HG02938 (cell line): ENCODE results near the gene DNAAF5.

Experiments
- ATAC-seq: cut with Tn5 transposase; IDR thresholded peaks from one replicate; pipeline ENCODE4 v1.9.1; 2021; ENCODE audit warnings: mild to moderate bottlenecking, moderate library complexity; ENCODE audit not compliant: unreplicated experiment

The DNAAF5 gene

DNA sequence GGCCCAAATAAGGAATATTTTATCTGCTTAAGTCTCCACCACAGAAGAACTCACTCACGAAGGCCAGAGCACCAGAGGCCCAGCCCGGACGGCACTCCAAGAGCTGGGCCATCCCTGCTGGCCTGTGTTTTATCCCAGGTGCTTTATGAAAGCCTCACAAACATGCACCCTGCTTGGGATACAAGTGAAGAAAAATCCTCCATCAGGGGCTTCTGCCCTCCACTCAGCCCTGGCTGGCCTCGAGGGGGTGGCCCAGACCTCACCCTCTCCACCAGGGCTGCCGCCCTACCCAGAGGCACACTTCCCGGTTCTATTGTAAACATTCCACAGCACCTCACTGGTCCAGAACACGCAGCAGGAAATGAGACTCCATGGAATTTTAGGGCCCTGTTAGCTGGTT, 19.8 kb upstream of the DNAAF5 start:
- ATAC-seq, result no peak

DNA sequence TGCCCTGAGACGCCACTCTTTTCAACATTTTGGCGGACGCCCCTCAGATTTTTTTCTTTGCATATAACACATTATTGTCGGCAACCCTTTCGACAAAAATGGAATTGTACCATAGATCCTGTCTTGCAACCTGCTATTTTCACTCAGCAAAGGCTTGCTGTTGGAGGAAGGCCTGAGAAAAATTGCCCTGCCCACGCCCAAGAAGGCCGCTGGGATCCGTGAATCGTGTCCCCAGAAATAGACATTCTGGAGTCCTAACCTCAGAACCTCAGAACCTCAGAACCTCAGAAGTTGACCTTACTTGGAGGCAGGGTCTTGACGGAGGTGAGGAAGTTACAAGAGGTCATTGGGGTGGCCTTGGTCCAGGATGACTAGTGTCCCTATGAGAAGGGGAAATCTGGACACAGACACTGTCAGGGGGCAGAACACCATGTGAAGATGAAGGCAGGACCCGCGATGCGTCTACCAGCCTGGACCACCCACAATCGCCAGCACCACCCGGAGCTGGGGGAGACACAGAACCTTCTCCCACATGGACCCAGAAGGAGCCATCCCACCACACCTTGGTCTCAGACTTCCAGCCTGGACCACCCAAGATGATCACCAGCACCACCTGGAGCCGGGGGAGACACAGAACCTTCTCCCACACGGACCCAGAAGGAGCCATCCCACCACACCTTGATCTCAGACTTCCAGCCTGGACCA, 19.1 kb upstream of the DNAAF5 start:
- ATAC-seq, result no peak

- ATAC-seq, result no peak
These were observed 16.3 kb upstream of the DNAAF5 start for GRCh38 chr7:710161-710560.

DNA sequence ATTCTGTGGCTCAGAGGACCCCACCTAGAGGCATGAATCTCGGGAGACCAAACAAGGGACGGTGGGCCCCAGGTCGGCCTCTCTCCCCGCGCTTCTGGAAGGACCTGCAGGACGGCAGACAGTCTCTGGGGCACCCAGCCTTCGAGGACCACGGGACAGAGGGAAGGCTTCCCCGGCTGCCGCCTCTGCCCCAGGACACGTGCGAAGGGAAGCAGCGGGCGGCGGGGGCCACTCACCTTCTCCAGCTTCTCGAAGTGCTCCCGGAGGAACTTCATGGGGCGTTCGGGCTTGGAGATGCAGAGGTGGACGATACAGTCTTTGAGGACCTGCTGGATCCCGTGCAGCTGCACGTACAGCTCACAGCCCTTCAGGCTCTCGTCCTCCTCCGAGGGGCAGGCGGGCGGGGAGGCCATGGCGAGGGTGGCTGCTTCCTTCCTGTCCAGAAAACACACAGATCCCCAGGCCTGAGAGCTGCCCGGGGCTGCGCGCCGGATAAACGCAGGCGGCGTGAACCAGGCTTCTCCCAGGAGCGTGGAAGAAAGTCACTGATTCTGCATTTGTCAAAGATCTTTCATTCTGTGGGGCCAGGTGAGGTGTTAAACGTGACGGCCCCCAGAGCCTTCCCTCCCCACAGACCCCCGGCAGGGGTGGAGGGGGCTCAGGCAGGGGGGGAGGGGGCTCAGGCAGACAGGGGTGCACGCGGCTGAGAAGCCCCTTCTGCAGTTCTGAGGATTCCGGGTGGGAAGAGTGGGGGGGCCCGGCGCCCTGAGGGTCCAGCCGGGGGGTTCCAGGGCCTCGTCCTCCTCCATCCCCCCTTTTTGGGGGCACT, 15.2 kb upstream of the DNAAF5 start:
- no peak for ATAC-seq

DNA sequence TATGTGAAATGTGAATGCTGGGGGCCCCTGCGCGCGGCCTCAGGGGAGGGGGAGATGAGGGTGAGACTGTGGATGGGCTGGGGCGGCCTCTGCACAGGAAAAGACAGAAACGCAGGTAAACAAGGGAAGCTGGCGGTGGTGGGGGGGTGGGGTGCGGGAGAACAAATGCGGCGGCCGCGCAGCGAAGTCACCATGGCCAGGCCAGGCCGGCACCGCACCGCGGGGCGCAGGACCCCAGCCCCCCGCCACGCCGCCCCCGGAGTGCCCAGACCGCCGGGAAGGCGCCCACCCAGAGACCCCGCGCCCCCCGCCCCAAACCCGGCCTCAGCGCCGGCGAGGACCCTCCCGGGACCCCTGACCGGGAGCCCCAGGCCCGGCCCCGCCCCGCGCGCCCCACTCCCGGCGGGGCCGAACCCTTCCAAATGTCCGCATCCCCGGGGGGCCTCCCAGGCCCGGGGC, 14.5 kb upstream of the DNAAF5 start:
- no peak for ATAC-seq

DNA sequence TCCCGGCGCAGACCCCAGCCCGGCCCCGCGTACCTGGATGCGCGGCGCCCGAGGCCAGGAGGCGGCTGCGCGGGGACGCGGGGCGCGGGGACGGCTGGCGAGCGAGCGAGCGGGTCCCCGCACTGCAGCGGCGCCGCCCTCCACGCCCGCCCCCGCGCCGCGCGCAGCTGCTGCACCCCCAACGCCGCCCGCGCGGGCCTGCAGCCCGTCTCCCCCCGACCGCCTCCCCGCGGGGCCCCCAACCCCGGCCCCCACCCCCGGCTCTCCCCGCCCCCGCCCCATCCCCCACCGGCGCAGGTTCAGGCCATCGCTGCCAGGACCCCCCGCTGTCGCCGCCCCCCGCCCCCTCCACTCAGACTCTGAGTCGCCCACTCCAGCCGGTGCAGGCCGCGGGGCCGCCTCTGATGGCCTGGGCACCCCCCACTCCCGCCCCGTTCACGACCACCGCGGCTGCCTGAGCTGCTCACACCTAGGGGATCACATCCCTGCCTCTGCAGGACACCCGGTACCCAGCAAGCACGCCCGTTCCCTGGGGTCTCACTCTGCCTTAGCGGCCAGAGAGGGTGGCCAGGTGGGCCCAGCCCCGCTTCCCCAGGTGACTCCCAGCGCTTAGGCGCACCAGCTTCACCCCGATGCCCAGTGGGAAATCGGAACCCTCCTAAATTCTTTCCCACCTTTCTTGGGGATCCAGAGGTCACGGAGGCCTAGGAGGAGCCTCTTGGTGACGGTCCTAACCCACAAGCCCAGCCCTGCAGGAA, 13.9 kb upstream of the DNAAF5 start:
- ATAC-seq, result no peak

DNA sequence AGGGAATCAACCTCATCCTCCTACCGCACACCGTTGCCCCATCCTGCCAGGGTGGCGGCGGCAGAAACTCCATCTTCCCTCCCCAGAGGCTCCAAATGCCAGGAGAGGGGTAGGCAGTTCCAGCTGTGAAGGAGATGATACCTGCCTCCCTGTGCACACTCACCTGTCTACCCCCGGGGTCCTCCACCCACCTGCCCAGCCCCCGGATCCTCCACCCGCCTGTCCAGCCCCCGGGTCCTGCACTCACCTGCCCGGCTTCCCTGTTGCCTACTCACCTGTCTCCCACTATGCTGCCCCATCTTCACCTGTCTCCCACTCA, 13.4 kb upstream of the DNAAF5 start:
- ATAC-seq, result no peak

- ATAC-seq, result no peak
These were observed 12.8 kb upstream of the DNAAF5 start for GRCh38 chr7:713488-714230.

- no peak for ATAC-seq
These were observed 12.2 kb upstream of the DNAAF5 start for GRCh38 chr7:714251-714671.

DNA sequence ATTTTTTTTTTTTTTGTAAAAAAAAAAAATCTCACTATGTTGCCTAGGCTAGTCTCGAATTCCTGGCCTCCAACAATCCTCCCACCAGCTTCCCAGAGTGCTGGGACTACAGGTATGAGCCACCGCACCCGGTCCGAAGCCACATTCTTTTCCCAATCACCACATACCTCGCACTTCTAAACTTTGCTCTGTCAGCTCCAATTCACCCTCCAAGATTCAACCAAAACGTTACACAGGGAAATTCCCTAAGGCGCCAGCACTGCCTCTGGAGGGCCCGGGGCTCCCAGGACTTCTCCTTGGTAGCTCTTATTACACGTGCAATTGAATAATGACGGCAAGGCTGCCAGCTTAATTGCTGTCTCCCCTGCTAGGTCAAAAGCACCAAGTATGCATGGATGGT, 10.3 kb upstream of the DNAAF5 start:
- no peak for ATAC-seq

GRCh38 chr7:716636-717035, 9.9 kb upstream of the DNAAF5 start:
- ATAC-seq, result no peak

- ATAC-seq, result no peak
These were observed 4.8 kb upstream of the DNAAF5 start for GRCh38 chr7:721619-722248.

- ATAC-seq, result no peak
These were observed 3.0 kb upstream of the DNAAF5 start for GRCh38 chr7:723541-723940.

- no peak for ATAC-seq
These were observed 2.2 kb upstream of the DNAAF5 start for GRCh38 chr7:724298-724697.

DNA sequence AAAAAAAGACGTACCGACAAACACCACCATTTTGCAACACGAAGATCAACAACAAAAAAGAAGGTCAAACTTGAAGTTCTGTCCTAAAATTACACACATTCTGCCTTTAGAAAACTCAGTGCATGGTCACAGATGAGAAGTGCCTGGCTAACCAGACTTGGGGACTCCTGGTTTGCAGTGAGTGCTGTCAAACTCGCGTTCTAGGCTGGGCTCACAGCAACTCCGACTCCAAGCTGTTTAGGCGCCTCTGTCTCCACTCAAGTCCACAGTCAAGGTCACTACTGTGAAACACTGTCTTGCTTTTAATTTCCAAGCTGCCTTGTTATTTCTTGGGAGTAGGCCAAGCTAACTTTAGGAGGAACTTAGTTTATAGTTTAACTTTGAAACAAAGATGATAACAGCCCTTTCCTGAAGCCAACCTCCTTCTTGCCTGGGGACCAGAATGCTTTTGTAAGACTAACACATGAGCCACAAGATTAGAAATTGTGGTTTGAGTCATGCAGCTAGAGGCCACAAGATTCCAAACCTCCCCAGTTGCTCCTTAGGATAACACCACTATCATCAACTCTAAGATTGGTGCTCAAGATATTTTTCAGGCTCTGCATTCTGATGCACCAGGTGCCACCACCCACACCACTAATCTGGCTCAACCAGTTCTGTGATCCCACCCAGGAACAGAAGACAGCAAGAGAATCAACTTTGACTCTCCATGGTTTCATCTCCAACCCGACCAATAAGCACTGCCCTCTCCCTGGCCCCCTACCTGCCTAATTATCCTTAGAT, 1.1 kb upstream of the DNAAF5 start:
- ATAC-seq, result no peak

DNA sequence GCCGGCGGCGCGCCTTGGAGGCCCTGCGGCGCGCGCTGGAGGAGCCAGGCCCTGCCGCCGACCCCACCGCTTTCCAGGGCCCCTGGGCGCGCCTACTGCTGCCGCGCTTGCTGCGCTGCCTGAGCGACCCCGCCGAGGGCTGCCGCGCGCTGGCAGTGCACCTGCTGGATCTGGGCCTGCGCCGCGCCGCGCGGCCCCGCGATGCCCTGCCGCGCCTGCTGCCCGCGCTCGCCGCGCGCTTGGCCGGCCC, 280 bp downstream of the DNAAF5 start:
- no peak for ATAC-seq

DNA sequence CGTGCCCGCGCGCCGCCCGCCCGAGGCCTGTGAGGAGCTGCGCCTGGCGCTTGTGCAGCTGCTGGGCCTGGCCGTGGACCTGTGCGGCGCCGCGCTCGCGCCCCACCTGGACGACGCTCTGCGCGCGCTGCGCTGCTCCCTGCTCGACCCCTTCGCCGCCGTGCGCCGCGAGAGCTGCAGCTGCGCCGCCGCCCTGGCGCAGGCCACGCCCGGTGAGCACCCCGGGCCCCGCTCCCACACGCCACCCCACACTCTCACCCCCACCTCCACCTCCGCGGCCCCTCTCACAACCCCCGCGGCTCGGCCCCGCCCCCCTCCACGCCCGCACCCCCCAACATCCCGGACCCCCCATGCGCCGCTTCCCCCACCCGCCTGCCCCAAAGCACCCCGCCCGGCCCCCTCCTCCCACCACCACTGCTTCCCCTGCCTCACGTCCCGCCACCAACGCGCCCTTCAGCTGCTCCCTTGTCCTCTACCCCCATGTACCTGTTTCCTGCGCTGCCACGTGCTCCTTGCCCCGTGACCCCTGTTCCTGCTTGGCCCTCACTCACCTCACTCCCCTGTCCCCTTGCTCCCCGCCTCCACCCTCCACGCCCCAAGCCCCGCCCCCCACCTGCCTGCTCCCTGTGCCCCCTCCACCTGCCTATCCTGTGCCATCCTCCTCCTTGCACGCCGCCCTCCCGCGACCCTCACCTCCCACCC, 756 bp downstream of the DNAAF5 start, which contains the start of gene PRKAR1B:
PRKAR1B (minus strand) TSS at position 178 of the 702 bp plus-strand sequence. CDS start 15,776 bp downstream, outside the sequence.
- ATAC-seq, result peak; percentile 38

DNA sequence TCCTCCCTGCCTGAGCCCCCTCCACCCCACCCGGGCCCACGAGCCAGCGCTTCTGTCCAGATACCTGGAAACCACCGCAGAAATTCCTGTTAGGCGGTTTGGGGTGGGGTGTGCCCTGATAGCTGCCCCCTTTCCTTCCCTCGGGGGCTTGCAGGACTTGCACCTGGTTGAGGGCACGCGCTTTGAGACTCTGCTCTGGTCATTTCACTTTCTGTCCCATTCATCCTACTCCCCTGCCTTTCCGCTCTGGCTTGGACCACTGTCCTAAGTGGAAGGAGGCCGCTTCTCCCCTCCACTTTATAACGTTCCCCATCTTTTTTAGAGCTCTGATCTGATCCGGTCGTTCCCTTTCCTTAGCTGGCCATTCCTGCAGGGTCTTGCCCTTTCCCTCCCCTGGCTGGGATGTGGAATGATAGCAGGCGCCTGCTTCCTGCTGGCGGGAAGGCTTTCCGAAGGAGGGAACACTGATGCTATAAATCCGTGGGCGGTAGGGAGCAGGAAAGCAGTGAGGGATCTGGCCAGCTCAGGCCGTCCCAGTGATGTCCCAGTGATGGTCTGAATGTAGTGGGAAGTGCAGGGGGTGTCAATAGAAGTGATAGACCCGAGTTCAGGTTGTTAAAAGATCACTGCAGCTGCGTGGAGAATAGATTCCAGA, 1.4 kb downstream of the DNAAF5 start:
- no peak for ATAC-seq

GRCh38 chr7:728602-729001, 2.1 kb downstream of the DNAAF5 start:
- no peak for ATAC-seq
